GM18867 (cell line): ENCODE results near the gene MDM2.
A peak's percentile ranks its signal among the peaks of the same experiment; 100 is the strongest.

Experiments used
- ATAC-seq: cut with Tn5 transposase; IDR thresholded peaks from one replicate; pipeline ENCODE4 v1.9.1; 2021; ENCODE audit warnings: mild to moderate bottlenecking, moderate library complexity; ENCODE audit not compliant: unreplicated experiment

The MDM2 gene

DNA sequence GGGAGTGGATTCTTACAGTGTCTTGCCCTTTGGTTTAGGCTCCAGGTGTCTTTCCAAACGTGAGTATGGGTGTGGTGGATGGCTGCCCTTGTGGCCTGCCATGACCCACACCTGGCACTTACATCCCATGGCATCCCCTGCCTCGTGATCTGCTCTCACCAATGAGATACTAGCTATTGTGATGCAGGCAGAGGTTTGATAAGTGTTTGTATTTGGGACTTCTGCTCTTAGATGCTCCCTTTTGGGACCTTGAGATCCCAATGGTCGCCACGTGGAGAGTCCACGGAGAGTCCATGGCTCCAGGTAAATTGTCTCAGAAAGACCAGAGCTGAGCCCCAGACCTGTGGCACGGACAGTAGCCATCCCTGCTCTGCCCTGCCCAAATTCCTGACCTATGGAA lies 62.5 kb downstream of the MDM2 start:
- ATAC-seq, result no peak

- peak; percentile 10 for ATAC-seq
Observed at GRCh38 chr12:68871396-68871795, 63.4 kb downstream of the MDM2 start.

DNA sequence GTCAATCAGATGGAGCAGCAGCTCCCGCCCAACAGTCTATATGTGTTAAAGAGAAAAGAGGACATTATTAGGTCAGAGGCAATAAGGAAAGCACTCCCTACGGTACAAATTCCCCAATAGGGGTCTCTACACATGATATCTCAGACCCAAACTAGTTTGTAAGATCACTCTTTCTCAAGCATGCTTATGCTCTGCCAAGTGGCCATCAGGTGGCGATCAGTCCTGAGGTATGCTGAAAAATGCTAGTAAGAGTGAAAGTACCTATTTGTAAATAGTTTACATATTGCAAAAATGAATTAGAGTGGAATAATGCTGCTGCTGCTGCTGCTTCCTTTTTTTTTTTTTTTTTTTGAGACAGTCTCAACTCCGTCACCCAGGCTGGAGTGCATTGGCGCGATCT lies 63.9 kb downstream of the MDM2 start:
- peak; percentile 64 for ATAC-seq

DNA sequence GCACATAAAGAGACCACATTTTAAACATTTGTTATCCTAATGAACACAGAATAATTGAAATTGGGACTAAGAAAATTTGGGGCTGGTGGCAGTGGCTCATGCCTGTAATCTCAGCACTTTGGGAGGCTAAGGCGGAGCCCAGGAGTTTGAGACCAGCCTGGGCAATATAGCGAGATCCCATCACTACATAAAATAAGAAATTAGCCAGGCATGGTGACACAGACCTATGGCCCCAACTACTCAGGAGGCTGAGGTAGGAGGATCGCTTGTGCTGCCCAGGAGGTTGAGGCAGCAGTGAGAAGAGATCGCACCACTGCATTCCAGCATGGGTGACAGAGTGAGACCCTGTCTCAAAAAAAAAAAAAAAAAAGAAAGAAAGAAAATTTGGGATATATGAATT lies 65.3 kb downstream of the MDM2 start:
- ATAC-seq, result no peak

DNA sequence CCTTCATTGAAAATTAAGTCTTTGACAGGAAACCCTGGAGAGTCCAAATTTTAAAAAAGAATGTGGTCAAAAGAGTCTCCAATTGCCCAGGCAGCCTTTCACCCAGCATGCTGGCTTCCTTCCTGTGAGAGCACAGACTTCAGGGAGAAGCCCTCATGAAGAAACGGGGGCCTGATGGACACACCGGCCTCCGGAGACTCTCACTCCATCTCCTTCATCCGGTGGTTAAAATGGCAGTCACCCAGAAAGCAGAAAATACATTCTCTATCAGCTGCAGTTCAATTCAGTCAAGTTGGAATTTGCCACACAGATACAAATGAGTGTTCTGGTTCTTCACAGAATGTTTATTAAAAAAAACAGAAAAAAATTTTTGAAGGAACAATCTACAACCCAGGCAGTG lies 68.5 kb downstream of the MDM2 start:
- ATAC-seq, result no peak

GRCh38 chr12:68877583-68877982 lies 69.6 kb downstream of the MDM2 start:
- no peak for ATAC-seq

GRCh38 chr12:68878283-68878682 lies 70.3 kb downstream of the MDM2 start:
- no peak for ATAC-seq

GRCh38 chr12:68878846-68879245 lies 70.9 kb downstream of the MDM2 start:
- ATAC-seq, result no peak

- ATAC-seq, result no peak
Observed at GRCh38 chr12:68880660-68881325, 72.8 kb downstream of the MDM2 start.

GRCh38 chr12:68882251-68882964 lies 74.4 kb downstream of the MDM2 start:
- no peak for ATAC-seq

DNA sequence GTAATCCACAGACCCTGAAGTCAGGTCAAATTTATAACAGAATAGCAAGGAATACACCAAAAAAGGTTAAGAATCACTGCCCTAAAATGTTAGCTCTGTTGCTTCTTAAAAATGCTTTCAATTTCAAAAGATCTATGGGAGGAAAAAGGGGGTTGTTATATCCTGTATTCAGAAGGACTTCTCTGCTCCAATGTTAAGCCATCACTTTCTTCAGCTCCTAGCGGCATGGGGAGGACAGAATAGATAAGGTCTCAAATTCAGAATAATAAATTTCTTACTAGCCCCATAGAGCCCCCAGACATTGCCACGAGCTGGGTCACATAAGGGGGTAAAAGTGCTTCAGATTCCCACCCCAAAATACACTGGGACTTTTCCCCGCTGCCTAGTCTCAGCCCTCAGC lies 75.2 kb downstream of the MDM2 start:
- no peak for ATAC-seq

- ATAC-seq, result no peak
Observed at GRCh38 chr12:68884251-68884650, 76.3 kb downstream of the MDM2 start.

DNA sequence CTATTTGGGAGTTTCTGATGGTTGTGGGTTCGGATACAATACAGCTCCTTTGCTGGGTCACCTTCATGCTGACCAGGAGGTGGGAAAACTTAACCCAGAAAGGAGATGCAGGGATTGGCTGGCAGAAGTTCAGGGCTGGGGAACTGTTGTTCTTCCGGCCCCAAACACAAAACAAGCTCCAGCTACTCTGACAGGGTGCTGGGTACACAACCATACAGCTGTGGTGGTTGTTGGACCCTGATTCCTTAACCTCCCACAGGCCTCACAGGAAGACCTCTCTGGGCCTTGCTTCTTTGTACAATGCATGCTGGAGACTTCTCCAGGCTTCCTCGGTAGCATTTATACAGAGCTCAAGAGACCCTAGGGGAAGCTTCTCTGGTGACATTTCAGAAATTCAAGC lies 77.4 kb downstream of the MDM2 start:
- ATAC-seq, result no peak

- ATAC-seq, result no peak
Observed at GRCh38 chr12:68886636-68887572, 78.9 kb downstream of the MDM2 start.

DNA sequence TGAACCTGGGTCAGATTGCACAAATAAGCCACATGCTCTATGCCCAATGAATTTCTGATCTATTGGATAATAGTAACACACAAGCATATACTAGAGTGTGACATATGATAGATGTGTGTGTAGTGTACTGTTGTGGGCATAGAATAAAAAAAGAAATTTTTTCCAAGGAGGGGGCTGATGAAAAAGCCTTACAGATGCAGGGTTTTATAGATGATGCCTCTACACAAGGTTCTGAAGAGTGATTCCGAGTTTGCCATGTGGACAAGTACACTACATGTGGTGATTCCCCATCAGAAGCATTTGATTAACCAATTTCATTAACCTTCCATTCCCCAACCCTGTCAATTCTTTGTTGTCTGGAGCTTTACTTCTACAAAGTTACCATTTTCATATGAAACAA lies 79.7 kb downstream of the MDM2 start:
- no peak for ATAC-seq

GRCh38 chr12:68888243-68888642 lies 80.3 kb downstream of the MDM2 start:
- ATAC-seq, result no peak

DNA sequence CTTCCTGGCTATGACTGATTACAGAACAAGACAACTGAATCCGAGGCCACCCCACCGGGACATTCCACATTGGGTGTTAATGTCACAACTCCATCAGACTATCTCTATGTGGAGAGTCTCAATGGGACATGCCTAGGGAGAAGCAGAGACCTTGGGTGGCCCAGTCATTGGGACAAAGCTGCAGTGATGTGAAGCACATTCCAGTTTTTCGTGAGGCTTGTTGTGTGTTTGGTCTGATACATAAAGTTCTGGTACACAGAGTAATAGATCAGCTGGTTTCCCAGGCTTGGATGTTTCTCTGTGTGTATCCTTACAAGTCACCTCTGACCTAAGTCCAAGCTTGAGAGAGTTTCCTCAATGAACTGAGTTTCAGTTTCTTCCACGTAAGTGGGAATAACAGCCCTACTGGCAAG lies 82.7 kb downstream of the MDM2 start:
- ATAC-seq, result no peak

GRCh38 chr12:68891141-68891540 lies 83.2 kb downstream of the MDM2 start:
- no peak for ATAC-seq

DNA sequence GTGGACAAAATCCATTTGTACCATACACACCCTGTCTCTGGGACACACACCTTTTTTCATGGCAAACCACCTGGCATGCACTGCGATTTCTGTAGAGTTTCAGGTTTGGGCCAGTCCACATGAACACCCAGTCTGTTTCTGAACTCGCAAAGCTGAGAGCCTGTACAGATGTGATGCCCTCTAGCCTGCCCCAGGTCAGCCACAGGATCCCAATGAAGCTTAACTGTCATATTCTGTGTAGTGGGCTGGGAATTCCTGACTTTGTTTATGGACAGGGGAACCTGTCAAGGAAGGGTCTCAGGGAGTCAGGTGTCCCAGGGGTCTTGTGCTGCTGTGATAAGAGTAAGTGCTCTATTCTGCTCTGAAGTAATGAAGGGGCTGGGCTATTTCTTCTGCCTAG lies 85.2 kb downstream of the MDM2 start:
- ATAC-seq, result no peak

DNA sequence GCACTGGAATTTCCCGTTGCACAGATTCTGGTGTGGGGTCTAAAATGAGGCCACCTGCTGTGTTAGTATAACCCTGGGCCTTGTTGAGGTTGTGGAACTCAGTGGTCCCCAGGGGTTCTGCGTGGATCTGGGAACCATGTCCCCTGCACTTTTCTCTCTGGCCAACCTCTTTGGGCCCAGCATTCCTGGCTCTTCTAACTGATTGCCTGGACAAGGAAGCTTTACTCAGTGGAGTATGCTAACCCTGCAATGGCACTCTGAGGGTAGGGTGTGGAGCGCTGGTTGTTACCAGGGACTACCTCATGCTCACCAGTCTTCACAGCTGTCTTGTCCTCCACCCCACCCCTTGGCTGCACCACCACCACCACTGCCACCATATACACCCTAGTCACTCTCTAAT lies 85.8 kb downstream of the MDM2 start:
- ATAC-seq, result no peak

- no peak for ATAC-seq
Observed at GRCh38 chr12:68894276-68894855, 86.4 kb downstream of the MDM2 start.
